ENCODE results near the gene DYNC1LI2. TPM values are rescaled to one million over a fixed set of nuclear protein-coding genes. Genes with fewer than 3 reads are reported as not detected.
"Not testable (repeated sequence)": the region's sequence is repeated elsewhere in the genome, so short reads cannot be mapped to it uniquely, and the experiment has no call there.

The DYNC1LI2 gene
- total RNA-seq (2014; rRNA removed; shearing (Covaris generic)) = 104 and 132 TPM in 2 replicates
- 272 and 274 TPM in 2 replicates for polyA plus RNA-seq (2014; cell fraction: nucleus; rRNA removed)

DNA sequence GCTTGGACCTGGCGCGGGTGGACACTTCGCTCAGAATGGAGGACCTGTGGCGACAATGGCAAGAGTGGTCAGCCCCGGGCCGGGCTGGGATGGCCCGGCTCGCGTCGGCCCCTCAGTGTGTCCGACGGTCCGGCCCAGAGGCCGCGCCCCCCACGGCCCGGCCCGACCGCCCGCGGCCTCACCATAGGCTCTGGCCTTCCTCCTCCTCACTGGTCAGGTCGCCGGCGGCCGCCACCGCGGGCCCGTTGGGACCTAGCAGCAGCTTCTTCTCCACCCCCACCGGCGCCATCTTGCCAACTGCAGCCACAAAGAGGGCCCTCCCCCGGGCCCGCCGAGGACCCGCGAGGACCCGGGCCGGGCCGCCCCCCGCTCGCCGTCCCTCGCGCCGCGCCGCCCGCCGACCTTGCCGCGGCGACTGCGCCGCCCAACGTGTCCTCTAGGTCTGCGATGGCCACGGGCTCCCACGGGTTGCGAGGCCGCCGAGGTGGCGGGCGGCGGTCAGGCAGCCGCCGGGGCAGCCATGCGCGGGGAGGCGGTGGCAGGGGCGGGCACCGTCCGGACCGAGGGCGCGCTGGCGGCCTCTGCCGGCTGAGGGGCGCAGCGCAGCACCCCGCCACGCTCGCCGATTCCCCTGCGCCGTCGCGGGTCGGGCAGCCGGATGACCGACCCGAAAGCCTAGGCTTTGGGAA, at the start of gene DYNC1LI2:
DYNC1LI2 (minus strand) TSS at position 307 of the 689 bp plus-strand sequence; CDS start at position 289, 18 bp downstream.
- DNase-seq (ENCODE audit: extremely low read depth, low read depth) = peak; percentile 71

DNA sequence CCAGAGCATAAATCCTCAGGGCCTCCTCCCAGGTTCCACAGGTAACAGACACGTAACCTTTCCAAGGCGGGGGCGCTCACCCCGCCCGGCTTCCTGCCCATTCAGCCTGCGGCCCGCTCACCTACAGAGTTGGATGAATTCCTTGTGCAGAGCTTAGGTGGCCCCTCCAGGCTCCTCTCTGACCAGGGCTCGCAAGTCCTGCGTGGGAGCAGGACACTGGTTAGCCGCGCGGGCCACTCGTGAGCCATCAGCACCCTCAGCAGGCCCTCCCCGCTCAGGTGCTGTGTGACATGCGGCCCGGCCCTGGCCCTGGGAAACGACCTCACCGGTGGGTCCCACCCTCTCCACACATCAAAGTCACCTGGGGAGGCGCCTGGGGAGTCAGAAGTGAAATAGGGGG, 49.4 kb upstream of the DYNC1LI2 start:
- DNase-seq (ENCODE audit: extremely low read depth, low read depth) = no peak

DNA sequence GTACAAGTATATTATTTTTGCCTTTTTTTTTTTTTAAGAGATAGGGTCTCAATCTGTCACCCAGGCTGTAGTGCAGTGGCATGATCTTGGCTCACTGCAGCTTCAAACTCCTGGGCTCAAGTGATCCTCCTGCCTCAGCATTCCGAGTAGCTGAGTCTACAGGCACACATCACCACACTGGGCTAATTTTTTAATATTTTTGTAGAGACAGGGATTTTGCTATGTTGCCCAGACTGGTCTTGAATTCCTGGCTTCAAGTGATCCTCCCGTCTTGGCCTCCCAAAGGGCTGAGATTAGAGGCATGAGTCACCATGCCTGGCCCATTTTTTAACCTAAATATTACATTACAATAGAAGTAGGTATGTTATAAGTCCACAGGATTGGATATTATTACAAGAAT, 46.8 kb upstream of the DYNC1LI2 start:
- DNase-seq (ENCODE audit: extremely low read depth, low read depth) = no peak

DNA sequence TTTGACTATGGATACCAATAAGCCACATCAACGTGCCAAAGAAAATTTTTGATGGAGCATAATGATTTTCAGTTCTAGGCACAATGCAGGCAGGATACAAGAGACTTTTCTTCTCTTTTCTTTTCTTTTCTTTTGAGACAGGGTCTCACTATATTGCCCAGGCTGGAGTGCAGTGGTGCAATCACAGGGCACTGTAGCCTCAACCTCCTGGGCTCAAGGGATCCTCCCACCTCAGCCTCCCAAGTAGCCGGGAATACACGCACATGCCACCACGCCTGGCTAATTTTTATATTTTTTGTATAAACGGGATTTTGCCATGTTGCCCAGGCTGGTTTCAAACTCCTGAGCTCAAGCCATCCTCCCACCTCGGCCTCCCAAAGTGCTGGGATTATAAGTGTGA, 42.6 kb upstream of the DYNC1LI2 start:
- DNase-seq (ENCODE audit: extremely low read depth, low read depth) = not testable (repeated sequence)

DNA sequence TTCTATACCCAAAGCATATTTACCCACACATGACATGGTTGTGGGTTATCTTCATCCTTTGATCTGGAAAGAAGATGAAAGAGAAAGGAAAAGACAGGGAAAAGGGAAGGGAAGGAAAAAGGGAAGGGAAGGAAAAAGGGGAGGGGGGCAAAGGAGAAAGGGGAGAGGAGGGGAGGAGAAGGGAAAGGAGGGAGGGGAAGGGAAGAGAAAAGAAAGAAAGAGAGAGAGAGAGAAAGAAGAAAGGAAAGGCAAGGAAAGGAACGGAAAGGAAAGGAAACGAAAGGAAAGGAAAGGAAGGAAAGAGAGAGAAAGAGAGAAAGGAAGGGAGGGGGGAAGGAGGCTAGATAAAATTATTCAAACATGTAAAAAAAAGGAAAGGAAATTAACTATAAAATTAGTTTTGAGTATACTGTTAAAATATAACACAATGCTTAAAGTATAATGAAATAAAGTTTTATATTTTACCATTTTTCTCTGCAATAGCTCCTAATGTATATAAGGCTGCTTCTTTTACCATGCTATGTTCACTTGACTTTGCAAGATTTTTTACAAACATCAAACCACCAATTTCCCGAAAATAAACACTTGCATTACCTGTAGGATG, 38.8 kb upstream of the DYNC1LI2 start:
- no peak for DNase-seq (ENCODE audit: extremely low read depth, low read depth)

DNA sequence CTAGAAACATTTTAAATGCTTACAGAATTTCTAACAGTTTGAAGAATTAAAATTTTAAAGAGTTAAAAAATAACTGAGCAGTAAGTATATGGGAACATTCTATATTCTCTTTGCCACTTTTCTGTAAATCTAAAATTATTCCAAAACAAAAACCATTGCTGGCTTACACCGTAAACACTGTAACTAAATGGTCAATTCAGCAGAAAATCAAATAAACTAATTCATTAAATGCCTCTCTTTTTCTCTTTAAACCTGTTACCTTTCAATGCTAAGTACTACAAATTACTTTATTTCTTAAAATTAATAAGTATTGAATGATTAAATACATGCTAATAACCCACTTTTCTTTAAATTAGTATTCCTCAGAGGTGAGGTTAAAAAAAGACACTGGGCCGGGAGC, 36.0 kb upstream of the DYNC1LI2 start:
- DNase-seq (ENCODE audit: extremely low read depth, low read depth) = no peak

DNA sequence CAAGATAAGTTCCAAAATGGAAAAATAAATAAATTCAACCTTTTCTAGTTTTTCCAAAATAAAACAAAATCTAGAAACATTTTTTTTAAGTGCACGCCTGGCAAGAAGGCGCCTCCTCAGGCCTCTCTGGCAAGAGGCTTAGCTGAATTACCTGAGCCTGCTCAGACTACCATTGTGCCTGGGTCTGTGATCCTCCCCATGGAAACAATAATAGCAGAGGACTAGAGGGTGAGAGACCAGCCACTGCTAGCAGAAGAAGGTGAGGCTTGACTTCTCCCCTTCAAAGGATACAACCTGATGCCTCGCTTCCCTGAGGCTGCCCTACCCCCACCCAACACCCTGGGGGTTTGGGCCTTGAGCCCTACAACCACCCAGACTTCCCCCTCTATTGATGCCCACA, 35.1 kb upstream of the DYNC1LI2 start:
- DNase-seq (ENCODE audit: extremely low read depth, low read depth) = no peak

DNA sequence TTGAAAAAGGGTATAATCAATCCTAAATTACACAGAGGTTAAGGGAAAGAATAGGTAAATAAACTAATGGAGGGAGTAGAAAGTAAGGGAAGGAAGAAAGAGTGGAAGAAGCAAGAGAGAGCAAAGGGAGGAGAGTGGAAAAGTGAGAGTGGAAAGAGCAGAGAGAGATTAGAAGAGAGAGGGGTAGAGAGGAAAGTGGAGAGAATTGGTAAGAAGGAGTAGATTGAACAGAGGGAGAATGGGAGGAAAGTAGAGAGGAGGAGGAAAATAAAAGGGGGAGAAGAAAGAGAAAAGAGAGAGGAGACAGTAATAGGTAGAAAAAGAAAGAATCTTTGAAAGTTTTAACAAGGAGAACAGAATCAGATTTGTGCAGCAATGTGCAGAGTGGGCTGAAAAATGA, 25.0 kb upstream of the DYNC1LI2 start:
- DNase-seq (ENCODE audit: extremely low read depth, low read depth) = no peak

DNA sequence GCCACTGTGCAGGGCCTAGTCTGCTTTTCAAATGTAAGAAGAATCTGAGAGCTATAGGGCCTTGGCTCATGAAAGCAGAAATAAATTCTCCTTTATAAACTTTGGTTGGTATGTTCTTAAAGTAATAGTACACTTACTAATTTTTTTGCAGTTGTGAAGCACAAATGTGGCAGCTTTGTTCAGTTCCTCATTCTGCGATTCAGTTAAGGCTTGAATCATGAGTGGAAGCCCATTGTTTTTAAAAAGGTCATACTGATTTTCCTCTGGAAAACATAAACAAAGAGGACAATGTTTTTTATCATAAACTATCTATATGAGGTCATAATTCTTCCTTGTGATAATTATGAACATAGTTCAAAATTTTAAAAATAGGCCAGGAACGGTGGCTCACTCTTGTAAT, 23.6 kb upstream of the DYNC1LI2 start:
- no peak for DNase-seq (ENCODE audit: extremely low read depth, low read depth)

DNA sequence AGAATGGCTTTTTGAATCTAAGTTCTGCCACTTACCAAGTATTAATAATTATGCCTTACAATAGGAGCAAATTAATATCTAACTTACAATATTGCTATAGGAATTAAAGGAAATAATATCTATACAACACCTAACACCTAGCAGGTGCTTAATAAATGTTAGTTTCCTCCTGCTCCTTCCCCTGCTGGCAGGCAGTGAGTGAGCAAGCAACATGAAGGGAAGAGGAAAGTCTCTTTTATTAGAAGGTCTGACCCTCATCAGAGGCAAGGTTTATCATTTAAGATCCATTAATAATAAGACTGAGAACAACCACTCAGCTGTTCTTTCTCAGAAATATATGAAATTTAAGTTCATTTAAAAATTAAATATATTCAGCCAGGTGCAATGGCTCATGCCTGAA, 6.7 kb upstream of the DYNC1LI2 start:
- DNase-seq (ENCODE audit: extremely low read depth, low read depth) = no peak

DNA sequence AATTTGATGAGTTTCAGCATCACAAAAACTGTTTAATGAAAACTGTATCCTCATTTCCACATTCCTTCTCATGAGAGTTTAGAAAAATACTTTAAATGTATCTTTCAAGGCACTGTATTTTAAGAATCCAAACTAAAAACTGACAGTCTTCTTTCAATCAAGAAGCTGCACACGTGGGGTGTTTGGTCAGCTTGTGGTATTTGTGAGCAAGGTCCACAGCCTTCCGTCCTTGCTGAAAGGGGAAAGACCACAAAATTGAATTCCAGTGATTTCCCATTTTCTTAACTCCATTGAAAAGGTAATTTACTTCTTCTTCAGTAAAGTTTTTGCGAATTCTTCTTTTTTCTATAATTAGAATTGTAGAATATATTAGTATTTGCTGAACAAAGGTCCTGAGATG, 3.4 kb upstream of the DYNC1LI2 start:
- no peak for DNase-seq (ENCODE audit: extremely low read depth, low read depth)

DNA sequence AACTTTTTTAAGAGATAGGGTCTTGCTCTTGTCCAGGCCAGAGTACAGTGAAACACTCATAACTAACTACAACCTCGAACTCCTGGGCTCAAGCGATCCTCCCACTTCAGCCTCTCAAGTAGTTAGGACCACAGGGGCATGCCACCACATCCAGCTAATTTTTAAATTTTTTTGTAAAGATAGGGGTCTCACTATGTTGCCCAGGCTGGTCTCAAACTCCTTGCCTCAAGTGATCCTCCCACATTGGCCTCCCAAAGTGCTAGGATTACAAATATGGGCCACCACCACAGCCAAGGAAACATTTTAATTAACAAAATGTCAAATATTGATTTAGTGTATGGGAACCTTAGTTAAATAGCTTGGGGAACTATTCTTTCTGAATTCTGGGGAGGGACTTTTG, 2.8 kb upstream of the DYNC1LI2 start:
- DNase-seq (ENCODE audit: extremely low read depth, low read depth) = no peak

DNA sequence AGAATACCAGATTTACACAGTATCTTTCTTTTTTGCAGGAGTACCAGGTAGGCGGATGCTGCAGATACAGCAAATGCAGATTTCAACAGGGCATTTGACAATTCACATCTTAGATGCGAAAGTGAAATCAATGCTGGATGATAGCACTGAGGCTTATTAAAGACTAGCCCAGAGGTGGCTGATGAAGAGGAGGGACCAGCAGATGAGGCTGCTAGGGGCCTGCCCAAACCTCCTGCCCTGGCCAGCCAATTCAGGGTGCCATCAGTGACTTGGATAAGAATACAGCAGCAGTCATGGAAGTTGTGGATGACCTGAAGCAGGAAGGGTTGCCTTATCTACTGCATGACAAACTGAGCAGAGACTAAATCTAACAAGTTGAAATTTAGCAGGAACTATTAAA, 1.5 kb upstream of the DYNC1LI2 start:
- DNase-seq (ENCODE audit: extremely low read depth, low read depth) = no peak

DNA sequence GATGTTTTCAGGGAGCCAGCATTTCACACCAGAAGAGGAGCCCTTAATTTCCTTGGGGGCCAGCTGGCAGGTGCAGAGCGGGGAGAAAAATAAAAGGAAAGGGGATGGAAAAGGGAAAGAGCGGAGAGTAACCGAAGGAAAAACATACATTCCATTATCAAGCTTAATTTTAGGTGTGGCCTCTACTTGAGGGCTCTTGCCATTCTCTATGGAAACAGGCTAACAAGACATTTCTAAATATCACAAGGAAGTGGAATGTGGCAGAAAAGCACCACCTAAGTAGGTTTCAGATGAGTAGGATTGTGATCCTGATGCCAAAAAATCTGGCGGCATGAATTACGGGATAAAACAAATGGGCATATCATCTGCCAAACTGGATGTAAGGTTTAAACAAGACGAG, 970 bp upstream of the DYNC1LI2 start:
- DNase-seq (ENCODE audit: extremely low read depth, low read depth) = no peak

DNA sequence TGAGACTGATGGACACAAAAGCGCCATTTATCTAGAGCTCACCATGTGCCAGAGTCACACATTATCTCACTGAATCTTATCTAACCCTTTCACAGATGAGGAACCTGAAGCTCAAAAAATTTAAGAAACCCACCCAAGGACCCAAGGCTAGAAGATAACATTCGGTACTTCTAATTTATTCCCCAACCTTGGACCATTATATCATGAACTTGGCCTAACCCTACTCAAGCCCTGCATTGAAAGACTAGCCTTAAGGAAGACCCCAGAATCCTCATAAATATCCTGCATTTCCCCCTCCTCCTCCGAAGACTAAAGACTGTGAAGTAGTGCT, 548 bp upstream of the DYNC1LI2 start:
- no peak for DNase-seq (ENCODE audit: extremely low read depth, low read depth)

DNA sequence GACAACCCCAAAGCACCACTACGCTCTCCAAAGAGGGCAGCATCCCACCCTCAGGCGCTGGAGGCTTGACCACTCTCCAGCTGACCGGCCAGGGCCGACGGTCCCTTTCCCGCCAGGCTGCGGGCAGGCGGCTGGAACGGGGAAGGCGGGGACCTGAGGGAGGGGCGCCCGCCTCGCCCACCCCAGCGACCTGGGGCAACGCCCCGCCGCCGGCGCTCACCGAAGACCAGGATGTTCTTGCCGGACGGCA, 431 bp downstream of the DYNC1LI2 start:
- DNase-seq (ENCODE audit: extremely low read depth, low read depth) = no peak

DNA sequence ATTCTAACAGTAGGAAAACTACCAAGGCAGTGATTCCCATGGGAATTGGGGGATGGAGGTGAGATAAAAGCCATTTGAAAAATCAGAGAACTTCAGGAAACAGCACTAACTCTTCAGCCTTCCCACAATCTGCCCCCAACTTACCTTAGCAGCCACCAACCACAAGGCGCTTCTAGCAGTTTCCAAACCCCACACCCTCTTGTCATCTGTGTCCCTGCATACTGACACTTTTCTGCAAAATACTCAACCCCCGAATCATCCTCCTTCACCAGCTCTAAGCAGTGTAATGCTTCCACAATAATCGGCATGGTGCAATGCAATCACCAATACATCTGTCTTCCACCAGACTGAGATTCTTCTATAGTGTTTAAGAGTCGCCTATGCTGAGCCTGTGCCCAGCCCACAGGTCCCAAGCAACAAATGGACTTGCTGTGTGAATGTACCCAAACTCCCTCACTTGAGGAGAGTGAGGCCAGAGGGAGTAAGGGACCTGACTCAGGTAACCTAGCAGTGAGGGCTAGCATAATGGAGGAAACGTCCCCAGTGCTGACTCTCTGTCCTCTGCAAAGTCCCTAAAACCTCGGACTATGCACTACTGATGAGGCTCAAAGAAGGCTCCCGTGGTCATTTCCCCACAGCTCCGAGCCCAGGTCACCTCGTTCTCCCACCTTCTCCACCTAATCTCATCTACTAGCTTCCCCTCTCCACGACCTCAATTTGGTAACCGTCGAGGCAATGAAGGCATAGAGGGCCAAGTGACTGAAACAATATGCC, 943 bp downstream of the DYNC1LI2 start:
- no peak for DNase-seq (ENCODE audit: extremely low read depth, low read depth)

DNA sequence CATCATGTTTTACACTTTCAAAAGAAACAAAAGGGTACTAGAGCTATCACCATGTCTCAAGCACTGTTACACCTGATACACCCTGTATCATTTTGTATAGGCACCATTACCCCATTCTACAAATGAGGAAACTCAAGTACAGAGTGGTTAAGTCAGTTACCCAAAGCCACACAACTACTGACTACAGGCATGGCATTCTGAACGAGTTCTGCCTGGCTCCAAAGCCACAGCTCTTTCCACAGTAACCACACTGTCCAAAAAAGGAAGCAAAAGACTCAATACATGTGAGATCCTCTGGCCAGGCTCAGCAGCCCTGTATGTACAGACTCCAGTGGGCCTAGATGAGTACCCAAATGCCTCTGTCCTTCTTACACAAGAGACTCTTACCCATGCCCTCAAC, 4.7 kb downstream of the DYNC1LI2 start:
- DNase-seq (ENCODE audit: extremely low read depth, low read depth) = no peak

DNA sequence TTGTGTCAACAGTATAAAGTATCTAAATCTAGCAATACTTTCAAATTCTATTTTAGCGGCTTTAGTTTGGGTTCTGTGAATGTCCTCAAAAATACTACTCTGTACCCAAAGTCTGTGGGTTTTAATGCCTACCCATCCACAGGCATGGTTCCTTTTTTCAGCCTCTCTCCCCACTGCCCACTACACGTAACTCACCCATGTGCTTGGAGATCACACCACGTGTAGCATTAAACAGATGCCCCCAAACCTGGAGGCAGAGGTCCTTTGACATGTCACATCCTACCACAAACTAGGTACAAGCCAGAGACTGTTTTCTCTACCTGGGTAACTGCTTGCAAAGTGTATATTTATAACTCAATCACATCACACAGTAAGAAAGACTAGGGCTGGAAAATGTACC, 5.4 kb downstream of the DYNC1LI2 start:
- DNase-seq (ENCODE audit: extremely low read depth, low read depth) = no peak

DNA sequence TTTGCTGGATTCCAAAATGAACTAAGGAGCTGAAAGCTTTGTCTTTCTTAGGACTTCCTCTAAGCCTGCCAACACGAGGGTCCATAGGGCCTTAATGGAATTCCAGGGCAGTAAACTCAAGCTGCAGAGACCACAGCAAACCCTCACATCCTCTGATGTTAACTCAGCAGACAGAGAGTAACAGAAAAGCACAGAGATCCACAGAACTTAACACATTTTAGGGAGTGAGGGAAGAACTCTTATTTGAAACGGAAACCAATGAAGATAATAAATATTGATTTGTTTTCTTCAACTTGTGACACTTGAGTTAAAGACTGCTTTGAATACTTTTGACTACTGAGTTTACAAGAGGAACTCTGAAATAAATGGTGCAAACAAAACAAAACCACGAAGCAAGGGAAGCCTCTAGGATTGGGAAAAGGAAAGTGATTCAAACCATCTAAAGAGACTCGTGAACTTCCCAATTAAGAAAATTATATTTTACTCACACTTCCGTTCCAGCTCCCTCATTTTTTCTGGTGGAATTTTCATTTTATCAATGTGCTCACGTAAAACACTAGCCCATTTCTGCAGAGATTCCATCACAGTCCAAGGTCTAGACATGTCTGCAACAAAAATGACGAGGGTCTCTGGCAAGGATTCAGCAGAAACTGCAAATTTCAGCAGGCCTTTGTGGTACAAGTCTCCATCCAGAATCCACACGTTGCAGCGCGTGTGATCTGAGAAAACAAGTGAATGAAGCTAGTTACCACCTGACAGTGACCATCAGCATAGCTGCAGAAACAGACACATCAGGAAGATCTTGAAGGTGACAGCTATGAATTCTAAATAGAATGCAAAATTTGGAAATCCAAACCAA, 9.2 kb downstream of the DYNC1LI2 start:
- no peak for DNase-seq (ENCODE audit: extremely low read depth, low read depth)

DNA sequence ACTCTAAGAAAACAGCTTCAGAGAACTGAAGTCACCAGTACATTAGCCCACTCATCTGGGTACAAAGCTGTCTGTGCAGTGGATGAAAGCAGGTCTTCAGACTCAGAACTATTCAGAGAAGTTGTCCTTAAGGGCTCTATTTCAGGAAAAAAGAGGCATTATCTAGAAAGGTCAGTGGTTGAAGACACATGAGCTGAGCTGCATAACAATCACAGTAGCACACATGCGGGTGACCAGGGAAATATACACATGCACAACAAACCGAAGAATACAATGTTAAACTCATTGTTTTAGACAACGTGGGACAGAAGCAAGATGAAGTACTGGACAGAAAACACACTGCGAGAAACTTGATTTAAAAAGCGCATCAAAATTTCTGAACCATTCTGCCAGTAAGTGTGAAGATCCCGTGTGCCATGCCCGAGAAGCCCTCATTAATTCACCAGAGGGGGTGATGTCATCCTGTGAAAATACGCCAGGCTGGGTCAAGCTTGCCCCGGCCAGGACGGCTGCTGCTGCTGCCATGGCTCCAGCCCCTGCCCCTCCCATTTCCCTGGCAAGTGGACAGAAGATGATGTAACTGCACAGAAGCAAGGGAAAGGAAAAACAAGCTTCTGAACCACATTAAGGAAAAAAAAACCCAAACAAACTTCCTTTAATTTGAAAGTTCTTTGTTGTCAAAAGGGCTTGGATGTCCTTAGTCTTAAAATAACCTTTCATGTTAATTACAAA, 10.1 kb downstream of the DYNC1LI2 start:
- peak; percentile 97 for DNase-seq (ENCODE audit: extremely low read depth, low read depth)

All from NCI-H460 (cell line).